ENCODE data around the gene RNPEPL1.

The RNPEPL1 gene

DNA sequence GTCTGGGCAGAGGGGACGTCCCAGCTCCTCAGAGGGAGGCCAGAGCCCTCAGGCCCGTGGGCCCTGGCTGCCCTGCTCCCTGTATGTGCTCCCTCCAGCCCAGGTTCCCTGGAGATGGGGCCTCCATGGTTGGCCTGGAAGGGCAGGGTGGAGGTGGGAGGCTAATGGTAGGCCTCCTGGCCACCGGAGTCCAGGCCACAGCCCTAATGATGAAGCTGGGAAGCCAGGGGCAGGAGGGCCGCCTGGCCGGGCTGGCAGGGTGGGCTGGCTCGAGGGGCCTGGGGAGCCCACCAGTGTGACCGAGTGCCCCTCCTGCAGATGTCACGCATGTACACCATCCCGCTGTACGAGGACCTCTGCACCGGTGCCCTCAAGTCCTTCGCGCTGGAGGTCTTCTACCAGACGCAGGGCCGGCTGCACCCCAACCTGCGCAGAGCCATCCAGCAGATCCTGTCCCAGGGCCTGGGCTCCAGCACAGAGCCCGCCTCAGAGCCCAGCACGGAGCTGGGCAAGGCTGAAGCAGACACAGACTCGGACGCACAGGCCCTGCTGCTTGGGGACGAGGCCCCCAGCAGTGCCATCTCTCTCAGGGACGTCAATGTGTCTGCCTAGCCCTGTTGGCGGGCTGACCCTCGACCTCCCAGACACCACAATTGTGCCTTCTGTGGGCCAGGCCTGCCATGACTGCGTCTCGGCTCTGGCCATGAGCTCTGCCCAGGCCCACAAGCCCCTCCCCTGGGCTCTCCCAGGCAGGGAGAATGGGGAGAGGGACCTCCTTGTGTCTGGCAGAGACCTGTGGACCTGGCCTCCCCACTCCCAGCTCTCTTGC, 9.2 kb downstream of the RNPEPL1 start:
- DNase-seq (ENCODE audit: low read depth) = no peak

GRCh38 chr2:240578110-240578450, 9.8 kb downstream of the RNPEPL1 start:
- DNase-seq (ENCODE audit: low read depth) = no peak

DNA sequence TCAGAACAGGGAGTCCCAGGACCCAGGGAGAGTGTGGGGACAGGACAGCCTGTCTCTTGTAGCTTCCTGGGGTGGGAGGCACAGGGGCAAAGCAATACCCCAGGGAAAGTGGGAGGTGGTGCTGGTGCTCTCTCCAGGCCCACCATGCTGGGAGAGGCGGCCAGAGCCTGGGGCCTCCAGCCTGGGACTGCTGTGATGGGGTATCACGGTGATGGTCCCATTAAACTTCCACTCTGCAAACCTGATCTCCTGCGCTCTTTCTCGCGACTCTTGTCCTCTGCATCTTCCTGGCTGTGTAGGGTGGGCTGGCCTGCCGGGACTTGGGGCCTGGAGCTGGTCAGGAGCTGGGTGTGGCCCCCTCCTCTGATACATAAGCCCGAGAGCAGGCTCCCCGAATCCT, 10.2 kb downstream of the RNPEPL1 start:
- no peak for DNase-seq (ENCODE audit: low read depth)

- no peak for DNase-seq (ENCODE audit: low read depth)
Observed at GRCh38 chr2:240579071-240579762, 10.9 kb downstream of the RNPEPL1 start.

GRCh38 chr2:240579771-240580614, 11.7 kb downstream of the RNPEPL1 start:
- peak; percentile 65 for DNase-seq (ENCODE audit: low read depth)

DNA sequence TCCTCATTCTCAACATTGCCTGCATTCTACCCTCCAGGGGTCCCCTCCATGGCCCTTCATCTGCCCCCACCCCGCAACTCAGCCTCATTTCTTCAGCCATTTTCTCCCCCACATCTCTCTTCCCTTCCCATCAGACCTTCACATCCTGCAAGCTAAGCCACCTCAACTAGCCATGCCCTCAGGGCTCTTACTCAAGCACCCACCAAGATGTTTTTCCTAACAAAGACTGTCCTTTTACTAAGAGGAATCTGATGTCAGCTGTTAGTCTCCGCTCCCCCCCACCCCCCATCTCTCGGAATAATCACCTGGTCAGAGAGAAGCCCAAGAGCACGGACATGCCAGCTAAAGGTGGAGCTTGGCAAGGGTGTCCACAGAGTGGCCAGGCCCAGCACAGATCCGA, 13.5 kb downstream of the RNPEPL1 start:
- no peak for DNase-seq (ENCODE audit: low read depth)

DNA sequence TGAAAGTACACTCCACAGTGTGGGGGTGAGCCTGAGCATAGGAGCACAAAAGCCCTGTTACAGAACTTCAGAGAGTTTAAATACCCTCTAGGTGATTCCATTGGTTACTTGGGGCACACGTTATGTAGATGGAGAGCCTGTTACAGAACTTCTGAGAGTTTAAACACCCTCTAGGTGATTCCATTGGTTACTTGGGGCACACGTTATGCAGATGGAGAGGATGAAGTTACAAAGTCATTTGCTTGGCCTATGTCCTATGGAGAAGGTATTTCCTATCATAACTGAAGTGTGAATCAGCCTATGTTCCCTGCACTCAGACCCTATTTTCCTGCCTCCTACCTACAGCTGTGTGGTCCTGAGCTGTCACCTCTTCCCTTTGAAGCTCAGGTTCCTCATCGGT, 14.5 kb downstream of the RNPEPL1 start:
- no peak for DNase-seq (ENCODE audit: low read depth)

DNA sequence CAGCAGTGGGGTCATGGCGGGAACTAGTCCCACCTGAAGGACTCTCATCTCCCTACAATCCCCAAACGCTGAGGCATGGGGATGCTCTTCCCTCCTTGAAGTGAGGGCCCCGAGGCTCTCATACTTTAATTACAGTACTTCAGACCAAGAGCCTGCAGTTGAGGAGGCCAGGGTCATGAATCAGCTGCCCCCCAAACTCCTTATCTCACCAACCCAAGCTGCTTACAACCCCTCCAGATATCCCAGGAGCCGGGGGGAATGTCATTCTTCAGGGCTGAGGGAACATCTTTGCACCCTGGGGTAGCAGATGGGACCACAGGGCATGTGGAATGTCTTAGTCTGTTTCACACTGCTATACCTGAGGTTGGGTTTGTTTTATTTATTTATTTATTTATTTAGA, 15.5 kb downstream of the RNPEPL1 start:
- DNase-seq (ENCODE audit: low read depth) = no peak

GRCh38 chr2:240584486-240585031, 16.3 kb downstream of the RNPEPL1 start:
- DNase-seq (ENCODE audit: low read depth) = no peak

DNA sequence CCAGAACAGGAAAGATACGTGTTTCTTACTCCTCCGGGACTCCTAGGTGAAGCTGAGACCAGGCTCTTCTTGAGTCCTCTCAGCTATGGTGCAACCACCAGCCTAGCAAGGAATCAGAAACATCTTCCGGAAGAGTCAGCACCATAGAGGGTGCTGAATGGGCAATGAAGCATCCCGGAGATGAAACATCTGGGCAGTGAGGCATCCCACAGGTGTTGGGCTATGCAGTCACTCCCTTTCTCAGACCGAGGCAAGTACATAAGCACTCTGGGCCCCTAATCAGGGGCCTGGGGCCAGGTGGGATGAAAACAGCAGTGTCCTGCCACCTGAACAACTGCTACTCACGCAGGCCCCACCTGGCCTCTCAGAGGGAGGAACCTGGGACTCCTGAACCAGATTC, 16.8 kb downstream of the RNPEPL1 start:
- DNase-seq (ENCODE audit: low read depth) = no peak

GRCh38 chr2:240585681-240586197, 17.5 kb downstream of the RNPEPL1 start:
- DNase-seq (ENCODE audit: low read depth) = no peak

GRCh38 chr2:240586198-240586918, 18.1 kb downstream of the RNPEPL1 start, which contains the start of gene CAPN10:
CAPN10 (plus strand) TSS chr2:240586734; CDS start chr2:240586912, 178 bp downstream.
- DNase-seq (ENCODE audit: low read depth) = peak; percentile 92

DNA sequence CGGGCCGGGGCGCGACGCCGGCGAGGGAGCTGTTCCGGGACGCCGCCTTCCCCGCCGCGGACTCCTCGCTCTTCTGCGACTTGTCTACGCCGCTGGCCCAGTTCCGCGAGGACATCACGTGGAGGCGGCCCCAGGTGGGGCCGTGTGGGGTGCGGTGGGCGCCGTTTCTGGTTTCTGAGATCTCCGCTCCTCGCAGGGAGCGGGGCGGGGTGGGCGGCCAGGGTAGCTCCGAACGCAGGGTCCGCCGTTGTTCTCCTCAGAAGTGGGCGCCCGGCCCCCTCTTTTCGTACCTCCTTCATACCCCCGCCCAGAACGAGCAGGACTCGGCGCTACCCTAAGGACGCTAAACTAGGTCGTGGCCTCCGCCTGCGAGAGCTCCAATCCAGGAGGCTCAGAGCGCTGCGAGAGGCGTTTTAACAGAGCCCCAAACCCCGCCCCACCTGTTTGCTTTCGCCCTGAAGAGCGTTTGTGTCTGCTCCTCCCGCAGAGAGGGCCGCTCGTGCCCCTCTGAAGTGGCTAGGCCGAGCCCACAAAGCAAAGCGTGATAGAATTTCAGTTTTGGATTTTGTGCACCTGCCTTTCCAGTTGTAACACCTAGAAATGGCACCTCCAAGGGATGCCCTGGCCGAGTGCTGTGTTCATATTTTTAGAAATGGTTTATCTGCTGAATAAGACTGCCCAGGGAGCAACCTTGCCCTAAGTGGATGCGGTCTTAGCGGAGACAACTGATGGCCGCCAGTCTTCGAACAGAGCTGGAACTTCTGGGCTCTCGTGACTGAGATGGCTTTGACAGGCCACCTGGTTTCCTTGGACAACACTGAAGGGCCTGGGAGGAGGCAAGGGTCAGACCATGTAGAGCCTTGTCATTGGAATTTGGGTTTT, 18.9 kb downstream of the RNPEPL1 start:
- peak; percentile 45 for DNase-seq (ENCODE audit: low read depth)

GRCh38 chr2:240588006-240588655, 19.8 kb downstream of the RNPEPL1 start:
- DNase-seq (ENCODE audit: low read depth) = no peak

DNA sequence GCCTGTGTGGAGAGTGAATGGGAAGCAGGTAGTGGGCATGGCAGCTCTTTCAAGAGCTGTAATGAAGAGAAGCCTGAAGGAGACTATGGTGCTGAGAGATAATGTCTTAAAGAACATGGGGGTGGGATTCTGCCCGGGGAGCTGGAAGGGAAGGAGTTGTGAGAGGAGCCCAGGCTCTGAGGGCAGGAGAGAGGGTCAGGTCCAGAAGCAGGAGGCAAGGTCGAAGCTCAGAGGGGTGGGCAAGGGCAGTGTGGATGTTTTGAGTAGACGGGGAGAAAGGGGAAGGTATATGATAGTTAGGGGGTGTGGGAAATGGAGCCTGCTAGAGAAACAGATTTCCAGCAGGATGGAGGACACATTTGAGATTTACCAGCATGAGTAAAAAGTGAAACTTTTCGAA, 20.4 kb downstream of the RNPEPL1 start:
- DNase-seq (ENCODE audit: low read depth) = no peak

DNA sequence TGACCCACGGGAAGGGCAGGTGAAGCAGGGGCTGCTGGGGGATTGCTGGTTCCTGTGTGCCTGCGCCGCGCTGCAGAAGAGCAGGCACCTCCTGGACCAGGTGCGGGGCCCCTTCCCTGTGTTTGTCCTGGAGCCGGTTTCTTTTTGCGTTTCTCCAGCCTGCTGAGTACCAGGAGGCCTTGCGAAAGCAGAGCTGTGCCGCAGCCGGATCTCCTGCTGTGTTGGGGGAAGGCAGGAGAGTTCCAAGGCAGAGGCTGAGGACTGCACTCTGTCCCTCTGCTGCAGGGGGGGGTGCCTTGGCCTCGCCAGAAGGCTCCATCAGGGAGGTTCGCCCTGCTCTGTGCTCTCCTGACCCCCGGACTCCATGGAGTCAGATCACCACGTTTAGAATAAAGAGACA, 21.1 kb downstream of the RNPEPL1 start:
- DNase-seq (ENCODE audit: low read depth) = no peak

DNA sequence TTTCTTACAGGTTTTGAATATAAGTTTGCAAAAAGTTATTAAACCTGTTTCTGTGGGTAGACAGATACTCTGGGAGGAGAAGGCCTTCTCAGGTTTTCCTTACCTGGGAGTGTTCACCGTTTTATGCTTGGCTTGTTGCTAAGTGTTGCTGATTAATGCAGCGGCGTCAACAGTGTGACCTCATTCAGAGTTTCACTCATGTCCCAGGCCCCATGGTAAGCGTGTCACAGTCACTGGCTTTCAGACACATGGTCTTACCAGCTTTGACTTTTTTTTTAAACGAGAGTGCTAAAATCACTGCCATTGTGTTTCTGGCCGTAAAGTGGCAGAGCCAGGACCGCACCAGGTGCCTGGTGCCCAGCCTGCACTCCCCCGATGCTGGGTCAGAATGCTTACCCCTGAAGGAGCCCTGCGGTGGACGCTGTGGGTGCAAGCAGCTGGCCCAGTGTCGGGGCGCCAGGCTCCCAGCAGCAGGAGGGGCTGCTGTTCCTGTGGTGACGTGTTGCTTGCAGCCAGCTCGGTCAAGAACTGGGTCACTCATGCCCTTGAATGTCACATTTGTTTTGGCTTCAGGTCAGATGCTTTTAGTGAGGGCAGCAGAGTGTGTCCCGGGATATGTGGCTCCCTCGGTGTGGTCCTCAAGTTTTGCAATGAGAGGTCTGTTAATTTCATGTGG, 21.7 kb downstream of the RNPEPL1 start:
- no peak for DNase-seq (ENCODE audit: low read depth)

DNA sequence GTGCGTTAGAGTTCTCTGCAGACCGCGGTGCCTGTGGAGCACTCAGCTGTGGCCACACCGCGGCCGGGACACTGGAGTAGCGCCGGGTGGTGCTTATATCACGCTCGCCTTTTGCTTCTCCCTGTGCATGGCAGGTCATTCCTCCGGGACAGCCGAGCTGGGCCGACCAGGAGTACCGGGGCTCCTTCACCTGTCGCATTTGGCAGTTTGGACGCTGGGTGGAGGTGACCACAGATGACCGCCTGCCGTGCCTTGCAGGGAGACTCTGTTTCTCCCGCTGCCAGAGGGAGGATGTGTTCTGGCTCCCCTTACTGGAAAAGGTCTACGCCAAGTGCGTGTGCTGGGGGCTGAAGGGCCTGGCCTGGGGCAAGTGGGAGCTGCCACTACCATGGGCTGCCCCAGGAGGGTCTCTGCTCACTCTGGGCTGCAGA, 22.4 kb downstream of the RNPEPL1 start:
- no peak for DNase-seq (ENCODE audit: low read depth)

GRCh38 chr2:240591226-240591625, 22.9 kb downstream of the RNPEPL1 start:
- DNase-seq (ENCODE audit: low read depth) = no peak

All from activated T-cell treated with anti-CD3 and anti-CD28 coated beads for 1 hour (primary cell).